ENCODE results near the gene TMEM116. TPM values are rescaled to one million over a fixed set of nuclear protein-coding genes. Genes with fewer than 3 reads are reported as not detected.

The TMEM116 gene
- total and polyA plus RNA-seq, 10 of the 15 experiments (the other 5 are each of a cell fraction or from before 2014, with no cell fraction given): 6.0 to 25.7 (median 8.5) TPM

GRCh38 chr12:111937429-111937828, 75.5 kb downstream of the TMEM116 start:
- Histone ChIP-seq H4K20me1 (ENCODE audit: control insufficient read depth, insufficient read depth) (no peaks in the 10 kb centered on the region), H3K4me1 (ENCODE audit: control insufficient read depth, insufficient read depth, low read length) (no peaks in the 10 kb centered on the region; the same call in 1 of the 2 replicates), H3K9me3 (replicated peaks; ENCODE audit: control insufficient read depth, insufficient read depth, low read length) (no peaks in the 10 kb centered on the region), H3K27ac (ENCODE audit: control insufficient read depth, insufficient read depth) (no peak overlapping the region), H3K9ac (ENCODE audit: control insufficient read depth, insufficient read depth, low read length) (no peak overlapping the region), H2AFZ (ENCODE audit: control insufficient read depth, low read depth, low read length) (no peak overlapping the region), H3K27me3 (replicated peaks in 1 of 2; ENCODE audit: control insufficient read depth in 2 of 2, insufficient read depth in 2 of 2, low read length in 1 of 2) (no peaks in the 10 kb centered on the region), H3K4me2 (ENCODE audit: control insufficient read depth, insufficient read depth) (no peak overlapping the region), H3K79me2 (ENCODE audit: control insufficient read depth, insufficient read depth, low read length) (no peaks in the 10 kb centered on the region), H3K36me3 (ENCODE audit: control insufficient read depth in 2 of 2, insufficient read depth in 2 of 2, low read length in 1 of 2) (no peaks in the 10 kb centered on the region), H3K4me3 (no peak overlapping the region)
- intact Hi-C loops (cut with micrococcal nuclease; ENCODE audit: unreplicated experiment) (no loop called here), in situ Hi-C loops (cut with MboI) (no loop called here)
- TF ChIP-seq MEF2A (IDR thresholded peaks at IDR 0.05; ENCODE audit: insufficient read depth, low read depth, low read length) (no peak), REST (IDR thresholded peaks at IDR 0.05; ENCODE audit: low read depth, low read length) (no peak)
- ChIA-PET POLR2A (interaction anchor here (0.6 kb wide), 1 partner anchor 180 kb away, joined by 3 read pairs; no protein-coding TSS in a partner anchor), RAD21 (ENCODE audit: unreplicated experiment) (interaction anchor here (0.6 kb wide), 1 partner anchor 170 kb away, joined by 3 read pairs; no protein-coding TSS in a partner anchor), SMC1A (ENCODE audit: uncharacterized antibody, unreplicated experiment) (interaction anchor here (0.9 to 1.2 kb wide), 3 partner anchors 17 to 196 kb away, joined by 3 to 4 read pairs (median 3); no protein-coding TSS in a partner anchor), CTCF (interaction anchor here (0.6 to 1.3 kb wide), 2 partner anchors 20 to 473 kb away, joined by 3 read pairs; no protein-coding TSS in a partner anchor)
- BruUV-seq (replicated peaks): no TSS peak
- ATAC-seq (no peak; the same call in 2 of the 3 replicates), FAIRE-seq (no peak), DNase-seq (ENCODE audit: low read depth, low spot score) (no peak)
- 40% methylated on average over 1 of the region's 1 CpG for WGBS (ENCODE audit: insufficient coverage, insufficient replicate concordance, low lambda C conversion rate, missing lambda C conversion rate)

- ChIA-PET CTCF (interaction anchor here (1.1 to 1.2 kb wide), 2 partner anchors 9 to 110 kb away, joined by 3 read pairs; no protein-coding TSS in a partner anchor), RAD21 (ENCODE audit: unreplicated experiment) (interaction anchor here (0.6 kb wide), 1 partner anchor 170 kb away, joined by 3 read pairs; no protein-coding TSS in a partner anchor), POLR2A (no interaction called here), SMC1A (ENCODE audit: uncharacterized antibody, unreplicated experiment) (interaction anchor here (0.7 to 1.2 kb wide), 4 partner anchors 17 to 559 kb away, joined by 3 to 4 read pairs (median 3); no protein-coding TSS in a partner anchor)
- Histone ChIP-seq H3K79me2 (ENCODE audit: control insufficient read depth, insufficient read depth, low read length) (no peaks in the 10 kb centered on the region), H3K4me1 (ENCODE audit: control insufficient read depth, insufficient read depth, low read length) (no peaks in the 10 kb centered on the region; the same call in 1 of the 2 replicates), H3K9ac (ENCODE audit: control insufficient read depth, insufficient read depth, low read length) (no peak overlapping the region), H3K27ac (ENCODE audit: control insufficient read depth, insufficient read depth) (no peak overlapping the region), H3K9me3 (replicated peaks; ENCODE audit: control insufficient read depth, insufficient read depth, low read length) (no peaks in the 10 kb centered on the region), H4K20me1 (ENCODE audit: control insufficient read depth, insufficient read depth) (no peaks in the 10 kb centered on the region), H3K4me3 (no peak overlapping the region), H3K27me3 (replicated peaks in 1 of 2; ENCODE audit: control insufficient read depth in 2 of 2, insufficient read depth in 2 of 2, low read length in 1 of 2) (no peaks in the 10 kb centered on the region), H3K36me3 (ENCODE audit: control insufficient read depth in 2 of 2, insufficient read depth in 2 of 2, low read length in 1 of 2) (no peaks in the 10 kb centered on the region), H2AFZ (ENCODE audit: control insufficient read depth, low read depth, low read length) (no peak overlapping the region), H3K4me2 (ENCODE audit: control insufficient read depth, insufficient read depth) (no peak overlapping the region)
- FAIRE-seq (no peak), ATAC-seq (no peak), DNase-seq (ENCODE audit: low read depth, low spot score) (no peak)
- intact Hi-C loops (cut with micrococcal nuclease; ENCODE audit: unreplicated experiment) (no loop called here), in situ Hi-C loops (cut with MboI) (no loop called here)
- no TSS peak for BruUV-seq (replicated peaks)
- TF ChIP-seq ZNF592 (IDR thresholded peaks at IDR 0.05) (no peak), KLF5 (IDR thresholded peaks at IDR 0.05; ENCODE audit: partially characterized antibody) (no peak), HDGF (IDR thresholded peaks at IDR 0.05) (no peak), FOS (IDR thresholded peaks at IDR 0.05; ENCODE audit: borderline replicate concordance, extremely low read depth, insufficient read length) (no peak), YY1 (IDR thresholded peaks at IDR 0.05; ENCODE audit: low read depth, low read length) (no peak), FOXM1 (IDR thresholded peaks at IDR 0.05; ENCODE audit: low read depth, low read length) (no peak), RCOR1 (conservative IDR thresholded peaks at IDR 0.05; ENCODE audit: low read depth, low read length) (no peak)
Observed at GRCh38 chr12:111936869-111937268, 76.1 kb downstream of the TMEM116 start.

Measured in GM12878 (cell line).